Measurements from ENCODE around the gene ZNF285.
"Not testable (repeated sequence)": the region's sequence is repeated elsewhere in the genome, so short reads cannot be mapped to it uniquely, and the experiment has no call there.

ZNF285 gene

DNA sequence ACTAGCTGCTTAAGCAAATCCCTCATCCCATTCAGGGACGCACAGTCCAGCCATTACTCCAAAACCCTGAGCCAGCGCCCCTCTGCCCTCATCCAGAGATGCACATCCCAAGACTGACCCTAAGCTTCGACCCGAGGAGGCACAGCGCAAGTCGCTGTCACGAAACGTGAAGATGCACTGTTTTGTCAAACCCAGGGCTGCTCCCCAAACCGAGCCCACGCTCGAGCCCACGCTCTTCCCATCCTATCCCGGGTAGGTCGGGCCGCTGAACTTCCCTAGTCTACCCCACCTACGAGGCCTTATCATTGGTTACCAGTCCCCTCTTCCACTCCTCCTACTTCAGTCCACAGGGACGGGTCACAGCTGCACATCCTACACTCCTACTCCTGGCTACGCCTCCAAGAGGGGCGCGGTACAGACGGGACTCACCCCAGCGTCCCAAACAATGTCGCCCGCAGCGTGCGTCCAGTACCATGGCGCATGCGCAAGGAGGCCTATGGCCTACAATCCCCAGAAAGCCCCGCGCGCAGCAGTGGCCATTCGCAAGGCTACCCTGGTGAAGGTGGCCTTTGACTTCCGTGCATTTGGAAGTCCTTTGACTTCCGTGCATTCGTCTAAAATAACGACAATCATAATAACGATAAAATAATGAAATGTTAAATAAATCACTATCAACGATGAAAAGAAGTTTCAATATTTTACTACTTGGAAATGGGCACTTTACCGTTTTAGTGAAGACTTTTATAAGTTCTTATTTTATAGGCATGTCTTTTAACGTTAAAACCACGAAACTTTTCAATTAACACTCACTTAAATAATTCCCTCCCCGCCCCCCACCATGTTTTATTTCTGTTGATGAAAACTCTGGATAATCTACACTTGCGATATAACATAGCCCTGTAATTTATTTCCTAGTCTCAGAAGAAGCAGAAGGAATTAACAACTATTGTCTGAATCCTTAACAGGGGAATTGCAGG, at the start of gene ZNF285:
Gene ZNF285, minus strand, starts transcription at position 470 of the 977 bp plus-strand sequence. CDS start 4,395 bp downstream, outside the sequence.
- peak within 1 kb of the TSS; percentile 84 for H3K4me3 ChIP-seq (ENCODE audit: low read length)
- TF ChIP-seq, protein P1, sequence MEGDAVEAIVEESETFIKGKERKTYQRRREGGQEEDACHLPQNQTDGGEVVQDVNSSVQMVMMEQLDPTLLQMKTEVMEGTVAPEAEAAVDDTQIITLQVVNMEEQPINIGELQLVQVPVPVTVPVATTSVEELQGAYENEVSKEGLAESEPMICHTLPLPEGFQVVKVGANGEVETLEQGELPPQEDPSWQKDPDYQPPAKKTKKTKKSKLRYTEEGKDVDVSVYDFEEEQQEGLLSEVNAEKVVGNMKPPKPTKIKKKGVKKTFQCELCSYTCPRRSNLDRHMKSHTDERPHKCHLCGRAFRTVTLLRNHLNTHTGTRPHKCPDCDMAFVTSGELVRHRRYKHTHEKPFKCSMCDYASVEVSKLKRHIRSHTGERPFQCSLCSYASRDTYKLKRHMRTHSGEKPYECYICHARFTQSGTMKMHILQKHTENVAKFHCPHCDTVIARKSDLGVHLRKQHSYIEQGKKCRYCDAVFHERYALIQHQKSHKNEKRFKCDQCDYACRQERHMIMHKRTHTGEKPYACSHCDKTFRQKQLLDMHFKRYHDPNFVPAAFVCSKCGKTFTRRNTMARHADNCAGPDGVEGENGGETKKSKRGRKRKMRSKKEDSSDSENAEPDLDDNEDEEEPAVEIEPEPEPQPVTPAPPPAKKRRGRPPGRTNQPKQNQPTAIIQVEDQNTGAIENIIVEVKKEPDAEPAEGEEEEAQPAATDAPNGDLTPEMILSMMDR (conservative IDR thresholded peaks at IDR 0.05; ENCODE audit: low read depth, low read length), result no peak
- DNase-seq (ENCODE audit: low read depth), result peak; percentile 83

DNA sequence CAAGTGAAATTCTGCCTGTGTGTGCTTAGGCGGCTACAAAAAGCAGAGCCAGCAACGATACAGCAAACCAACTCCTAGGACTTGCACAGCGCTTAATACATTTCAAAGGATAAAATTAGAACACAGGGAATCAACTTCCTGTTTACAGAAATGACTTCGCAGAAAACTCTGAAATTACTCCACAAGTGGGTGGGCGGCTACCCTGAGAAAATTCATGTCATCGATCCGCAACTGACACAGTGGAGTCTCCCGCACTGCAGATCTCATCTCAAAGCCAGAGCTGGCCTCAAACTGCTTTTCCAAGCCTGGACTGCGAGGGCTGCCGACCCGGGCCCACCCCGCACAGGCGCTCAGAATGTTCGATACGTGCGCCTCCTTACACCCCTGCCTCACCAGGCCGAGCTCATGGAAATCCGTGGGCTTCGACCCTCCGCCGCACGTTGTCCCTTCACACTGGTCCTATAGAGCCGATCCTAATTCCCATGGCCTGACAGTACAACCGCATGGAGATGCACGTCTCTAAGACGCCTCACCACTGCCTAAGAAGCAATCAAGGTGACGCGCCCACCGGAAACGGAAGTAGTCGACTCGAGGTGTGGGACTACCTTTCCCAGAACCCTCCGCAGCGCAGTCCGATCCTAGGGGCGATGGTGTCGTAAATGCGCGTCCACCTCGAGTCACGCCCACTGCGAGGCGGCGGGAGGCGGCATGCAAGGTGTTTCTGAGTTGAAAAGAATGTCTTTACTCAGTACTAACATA, 46.7 kb upstream of the ZNF285 start, which contains the start of gene ZNF229:
Gene ZNF229, minus strand, starts transcription at position 557 of the 759 bp plus-strand sequence. CDS start 5,625 bp downstream, outside the sequence.
- TF ChIP-seq, protein P1 (conservative IDR thresholded peaks at IDR 0.05; ENCODE audit: low read depth, low read length), result no peak
- peak within 1 kb of the TSS; percentile 95 for H3K4me3 ChIP-seq (ENCODE audit: low read length)
- peak; percentile 91 for DNase-seq (ENCODE audit: low read depth)

DNA sequence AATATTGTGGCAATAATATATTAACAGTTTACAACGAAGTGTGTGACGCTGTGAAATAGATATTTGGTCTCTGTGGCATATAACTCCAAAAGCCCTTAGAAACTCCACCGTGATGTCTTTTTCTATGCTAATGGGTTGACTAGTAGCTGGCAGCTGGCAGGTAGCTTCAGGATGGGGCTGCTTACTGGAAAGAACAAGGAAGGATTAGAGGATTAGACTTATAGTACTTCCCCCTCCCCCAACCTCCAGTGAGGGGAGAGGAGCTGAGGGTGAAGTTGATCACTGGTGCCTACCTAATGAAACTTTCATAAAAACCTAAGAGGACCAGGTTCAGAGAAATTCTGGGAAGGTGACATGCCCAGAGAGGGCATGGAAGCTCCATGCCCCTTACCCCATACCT, 37.0 kb upstream of the ZNF285 start:
- DNase-seq (ENCODE audit: low read depth), result no peak
- no peak overlapping the region for H3K4me3 ChIP-seq (ENCODE audit: low read length)
- TF ChIP-seq, protein P1 (conservative IDR thresholded peaks at IDR 0.05; ENCODE audit: low read depth, low read length), result no peak

DNA sequence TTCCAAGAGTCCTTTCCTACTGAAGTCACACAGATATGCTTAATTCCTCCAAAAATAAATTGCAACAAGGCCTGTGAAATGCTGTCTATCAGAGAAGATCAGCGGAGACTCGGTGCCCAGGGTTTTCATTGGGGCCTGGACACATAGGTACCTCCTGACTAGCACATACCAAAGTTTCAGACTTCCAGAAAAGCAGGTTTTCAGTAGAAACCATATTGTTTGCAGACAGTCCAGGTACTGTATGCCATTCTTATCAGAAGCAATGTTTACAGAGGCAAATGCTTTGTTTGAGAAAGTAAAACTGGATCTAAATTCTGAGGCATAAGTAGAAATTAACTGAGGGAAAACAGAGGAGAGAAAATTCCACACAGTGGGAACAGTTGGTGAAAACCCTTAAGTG, 34.0 kb upstream of the ZNF285 start:
- TF ChIP-seq, protein P1 (conservative IDR thresholded peaks at IDR 0.05; ENCODE audit: low read depth, low read length), result no peak
- no peak for DNase-seq (ENCODE audit: low read depth)
- H3K4me3 ChIP-seq (ENCODE audit: low read length), result no peak overlapping the region

DNA sequence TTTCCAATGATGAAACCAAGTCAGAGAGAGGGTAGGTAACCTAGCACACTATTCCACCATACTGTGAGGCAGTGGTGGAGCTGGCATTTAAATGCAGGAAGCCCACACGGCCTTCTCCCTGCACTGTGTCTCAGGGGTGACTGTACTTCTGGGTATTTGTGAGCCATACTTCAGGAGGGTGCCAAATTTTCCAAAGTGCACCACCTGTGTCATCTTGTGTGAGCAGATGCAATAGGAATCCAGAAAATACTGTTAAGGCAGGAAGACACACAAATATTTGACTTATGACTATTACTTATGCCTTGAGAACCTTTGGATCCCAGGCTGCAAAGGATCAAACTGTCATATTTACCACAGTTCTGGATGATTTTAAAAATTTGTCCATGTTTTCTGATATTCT, 29.5 kb upstream of the ZNF285 start:
- TF ChIP-seq, protein P1 (conservative IDR thresholded peaks at IDR 0.05; ENCODE audit: low read depth, low read length), result no peak
- no peak for DNase-seq (ENCODE audit: low read depth)
- no peak overlapping the region for H3K4me3 ChIP-seq (ENCODE audit: low read length)

DNA sequence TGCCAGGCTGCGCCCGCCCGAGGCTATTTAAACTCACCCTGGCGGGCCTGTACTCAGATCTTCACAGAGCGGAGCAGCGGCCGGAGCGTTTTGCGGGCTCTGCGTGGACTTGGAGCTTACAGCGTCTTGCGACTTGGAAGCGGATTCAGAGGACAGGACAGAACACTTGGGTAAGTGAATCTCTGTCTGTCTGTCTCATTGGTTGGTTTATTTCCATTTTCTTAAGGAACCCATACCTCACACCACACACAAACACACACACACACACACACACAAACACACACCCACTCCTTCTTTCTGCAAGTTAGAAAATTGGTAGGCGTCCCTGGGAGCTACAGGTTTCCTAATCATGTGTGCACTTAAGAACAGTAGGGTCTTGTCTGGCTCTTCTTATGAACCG, 14.1 kb upstream of the ZNF285 start:
- not testable (repeated sequence) for H3K4me3 ChIP-seq (ENCODE audit: low read length); DNase-seq (ENCODE audit: low read depth)

DNA sequence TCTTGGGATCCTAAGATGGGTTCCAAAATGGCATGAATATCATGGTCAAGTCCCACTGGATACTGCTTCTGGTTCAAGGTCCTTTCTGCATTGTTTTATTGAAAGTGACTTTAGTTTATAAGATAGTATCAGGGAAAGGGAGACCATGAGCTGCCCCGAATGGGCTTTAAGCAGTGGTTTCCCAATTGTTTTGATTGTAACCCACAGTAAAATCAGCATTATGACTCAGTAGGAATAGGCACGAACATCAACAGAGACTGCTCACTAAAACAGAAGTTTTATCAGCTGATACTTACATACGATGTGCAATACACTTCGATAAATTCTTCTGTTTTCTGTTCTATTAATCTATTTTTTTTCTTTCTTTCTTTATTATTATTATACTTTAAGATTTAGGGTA, 12.1 kb downstream of the ZNF285 start:
- not testable (repeated sequence) for H3K4me3 ChIP-seq (ENCODE audit: low read length); DNase-seq (ENCODE audit: low read depth)

All from retinal pigment epithelial cell (primary cell).